B cell (primary cell): ENCODE measurements around the gene PNN.

Experiments used
- EZH2 ChIP-seq: IDR thresholded peaks from 2 replicates; pipeline ENCODE4 v1.6.1; 2012; ENCODE audit warnings: borderline replicate concordance, low read depth, mild to moderate bottlenecking, moderate library complexity, low read length; ENCODE audit not compliant: insufficient read depth, poor library complexity, severe bottlenecking
- TF ChIP-seq, protein P1 (sequence below): fragments of 200-600 bp; IDR thresholded peaks from one replicate; pipeline ENCODE4 v1.8.0; 2022; ENCODE audit warnings: antibody characterized with exemption, mild to moderate bottlenecking

DNA sequence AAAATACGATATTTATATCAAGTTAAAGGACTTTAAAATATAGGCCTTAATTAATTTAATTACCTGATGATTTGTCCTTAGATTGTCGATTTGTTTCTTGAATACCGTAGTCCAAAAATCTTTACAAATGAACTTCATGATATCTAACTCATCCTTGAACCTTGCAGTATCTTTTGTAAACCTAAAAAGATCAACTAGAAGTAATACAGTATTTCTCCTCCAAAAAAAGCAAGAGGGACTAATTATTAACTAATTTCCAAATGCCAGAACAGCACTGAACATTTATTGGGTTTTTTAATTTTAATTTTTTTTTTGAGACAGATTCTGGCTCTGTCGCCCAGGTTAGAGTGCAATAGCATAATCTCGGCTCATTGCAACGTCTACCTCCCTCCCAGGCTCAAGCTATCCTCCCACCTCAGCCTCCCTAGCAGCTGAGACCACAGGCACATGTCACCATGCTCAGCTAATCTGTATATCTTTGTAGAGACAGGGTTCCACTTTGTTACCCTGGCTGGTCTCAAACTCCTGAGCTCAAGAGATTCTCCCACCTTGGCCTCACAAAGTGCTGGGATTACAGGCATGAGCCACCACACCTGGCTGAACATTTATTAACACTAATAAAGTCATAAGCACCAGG lies 16.7 kb upstream of the PNN start:
- TF ChIP-seq, protein P1, sequence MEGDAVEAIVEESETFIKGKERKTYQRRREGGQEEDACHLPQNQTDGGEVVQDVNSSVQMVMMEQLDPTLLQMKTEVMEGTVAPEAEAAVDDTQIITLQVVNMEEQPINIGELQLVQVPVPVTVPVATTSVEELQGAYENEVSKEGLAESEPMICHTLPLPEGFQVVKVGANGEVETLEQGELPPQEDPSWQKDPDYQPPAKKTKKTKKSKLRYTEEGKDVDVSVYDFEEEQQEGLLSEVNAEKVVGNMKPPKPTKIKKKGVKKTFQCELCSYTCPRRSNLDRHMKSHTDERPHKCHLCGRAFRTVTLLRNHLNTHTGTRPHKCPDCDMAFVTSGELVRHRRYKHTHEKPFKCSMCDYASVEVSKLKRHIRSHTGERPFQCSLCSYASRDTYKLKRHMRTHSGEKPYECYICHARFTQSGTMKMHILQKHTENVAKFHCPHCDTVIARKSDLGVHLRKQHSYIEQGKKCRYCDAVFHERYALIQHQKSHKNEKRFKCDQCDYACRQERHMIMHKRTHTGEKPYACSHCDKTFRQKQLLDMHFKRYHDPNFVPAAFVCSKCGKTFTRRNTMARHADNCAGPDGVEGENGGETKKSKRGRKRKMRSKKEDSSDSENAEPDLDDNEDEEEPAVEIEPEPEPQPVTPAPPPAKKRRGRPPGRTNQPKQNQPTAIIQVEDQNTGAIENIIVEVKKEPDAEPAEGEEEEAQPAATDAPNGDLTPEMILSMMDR: no peak
- TF ChIP-seq EZH2: no peak
